DMS153 treated with DMSO at 0.1 percent for 48 hours (cell line): Measurements from ENCODE around the gene ARID3A.
A peak's percentile ranks its signal among the peaks of the same experiment; 100 is the strongest.
"Not testable (repeated sequence)": the region's sequence is repeated elsewhere in the genome, so short reads cannot be mapped to it uniquely, and the experiment has no call there.

Experiments
- DNase-seq: peaks from one replicate; lab custom pipeline; 2025; ENCODE audit not compliant: unreplicated experiment; lab: John Stamatoyannopoulos, UW

Gene ARID3A

GRCh38 chr19:925526-926322, at the start of gene ARID3A:
Gene ARID3A (plus strand): TSS chr19:926035. CDS start chr19:929529, 3,494 bp downstream.
- peak; percentile 27 for DNase-seq

DNA sequence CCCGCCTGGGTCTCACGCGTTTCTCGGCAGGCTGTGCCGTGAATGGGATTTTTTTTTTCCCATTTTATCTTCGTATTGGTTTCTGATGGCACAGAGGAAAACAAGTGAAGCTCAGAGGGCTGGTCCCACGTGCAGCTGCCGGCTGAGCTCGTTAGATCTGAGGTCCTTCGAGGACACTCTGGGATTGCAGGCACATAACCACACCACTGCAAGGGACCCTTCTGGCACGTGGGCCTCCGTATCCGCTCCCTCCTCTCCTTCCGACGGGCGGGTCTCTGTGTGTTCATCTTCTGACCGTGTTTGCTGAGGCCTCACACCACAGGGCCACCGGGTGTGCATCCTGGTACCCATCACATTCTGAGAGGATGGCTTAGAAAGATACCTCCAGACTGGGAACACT, 49.7 kb upstream of the ARID3A start:
- no peak for DNase-seq

GRCh38 chr19:876780-877314, 49.0 kb upstream of the ARID3A start:
- no peak for DNase-seq

DNA sequence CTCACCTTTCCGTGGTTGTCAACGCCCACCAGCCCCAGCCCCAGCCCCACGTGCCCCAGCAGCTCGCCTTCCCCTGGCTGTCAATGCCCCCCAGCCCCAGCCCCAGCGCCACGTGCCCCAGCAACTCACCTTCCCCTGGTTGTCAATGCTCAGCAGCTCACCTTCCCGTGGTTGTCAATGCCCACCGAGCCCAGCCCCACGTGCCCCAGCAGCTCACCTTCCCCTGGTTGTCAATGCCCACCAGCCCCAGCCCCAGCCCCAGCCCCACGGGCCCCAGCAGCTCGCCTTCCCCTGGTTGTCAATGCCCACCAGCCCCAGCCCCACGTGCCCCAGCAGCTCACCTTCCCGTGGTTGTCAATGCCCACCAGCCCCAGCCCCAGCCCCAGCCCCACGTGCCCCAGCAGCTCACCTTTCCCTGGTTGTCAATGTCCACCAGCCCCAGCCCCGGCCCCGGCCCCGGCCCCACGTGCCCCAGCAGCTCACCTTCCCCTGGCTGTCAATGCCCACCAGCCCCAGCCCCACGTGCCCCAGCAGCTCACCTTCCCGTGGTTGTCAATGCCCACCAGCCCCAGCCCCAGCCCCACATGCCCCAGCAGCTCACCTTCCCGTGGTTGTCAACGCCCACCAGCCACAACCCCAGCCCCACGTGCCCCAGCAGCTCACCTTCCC, 47.7 kb upstream of the ARID3A start:
- DNase-seq = not testable (repeated sequence)

GRCh38 chr19:878751-879561, 46.9 kb upstream of the ARID3A start:
- not testable (repeated sequence) for DNase-seq

- DNase-seq = no peak
Measured at GRCh38 chr19:879711-880438, 46.0 kb upstream of the ARID3A start.

GRCh38 chr19:881385-882071, 44.3 kb upstream of the ARID3A start:
- no peak for DNase-seq

- DNase-seq = no peak
Measured at GRCh38 chr19:882871-883497, 42.9 kb upstream of the ARID3A start.

DNA sequence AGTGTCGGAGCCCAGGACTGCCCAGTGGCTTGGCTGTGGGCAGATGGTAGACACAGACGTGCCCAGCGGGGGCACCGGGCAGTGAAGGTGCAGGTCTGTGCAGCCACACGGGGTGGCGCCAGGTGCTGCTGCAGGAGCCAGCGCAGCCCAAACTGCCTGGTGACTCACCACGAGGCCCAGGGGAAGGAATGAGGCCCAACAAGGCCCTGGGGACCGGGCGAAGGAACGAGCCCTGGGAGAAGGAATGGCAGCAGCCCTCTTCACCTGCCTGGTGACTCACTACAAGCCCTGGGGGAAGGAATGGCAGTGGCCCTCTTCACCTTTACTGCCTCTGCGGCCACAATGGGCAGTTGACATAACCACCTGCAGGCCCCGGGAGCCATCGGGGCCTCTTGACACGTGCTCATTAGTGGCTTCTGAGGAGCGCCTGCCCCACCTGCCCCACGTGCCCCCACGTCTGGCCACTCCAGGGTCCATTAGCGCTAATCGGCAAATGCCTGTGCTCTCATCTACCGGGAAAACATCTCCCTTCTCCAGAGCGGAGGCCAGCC, 42.1 kb upstream of the ARID3A start:
- DNase-seq = no peak

GRCh38 chr19:884420-885211, 41.2 kb upstream of the ARID3A start:
- no peak for DNase-seq

GRCh38 chr19:885536-886224, 40.2 kb upstream of the ARID3A start:
- no peak for DNase-seq

- DNase-seq = no peak
Measured at GRCh38 chr19:887072-887471, 38.8 kb upstream of the ARID3A start.

DNA sequence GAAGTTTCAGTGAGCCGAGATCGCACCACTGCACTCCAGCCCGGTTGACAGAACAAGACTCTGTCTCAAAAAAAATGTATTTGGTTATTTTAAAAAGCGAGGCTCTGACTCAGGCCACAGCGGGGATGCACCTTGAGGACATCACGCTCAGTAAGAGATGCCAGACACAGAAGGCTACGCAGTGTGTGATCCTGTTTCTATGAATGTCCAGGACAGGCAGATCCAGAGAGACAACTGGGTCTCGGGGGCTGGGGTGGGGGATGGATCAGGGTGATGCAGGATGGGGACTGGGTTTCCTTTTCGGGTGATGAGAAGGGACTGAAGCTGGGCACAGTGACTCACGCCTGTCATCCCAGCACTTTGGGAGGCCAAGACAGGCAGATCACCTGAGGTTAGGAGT, 38.2 kb upstream of the ARID3A start:
- no peak for DNase-seq

DNA sequence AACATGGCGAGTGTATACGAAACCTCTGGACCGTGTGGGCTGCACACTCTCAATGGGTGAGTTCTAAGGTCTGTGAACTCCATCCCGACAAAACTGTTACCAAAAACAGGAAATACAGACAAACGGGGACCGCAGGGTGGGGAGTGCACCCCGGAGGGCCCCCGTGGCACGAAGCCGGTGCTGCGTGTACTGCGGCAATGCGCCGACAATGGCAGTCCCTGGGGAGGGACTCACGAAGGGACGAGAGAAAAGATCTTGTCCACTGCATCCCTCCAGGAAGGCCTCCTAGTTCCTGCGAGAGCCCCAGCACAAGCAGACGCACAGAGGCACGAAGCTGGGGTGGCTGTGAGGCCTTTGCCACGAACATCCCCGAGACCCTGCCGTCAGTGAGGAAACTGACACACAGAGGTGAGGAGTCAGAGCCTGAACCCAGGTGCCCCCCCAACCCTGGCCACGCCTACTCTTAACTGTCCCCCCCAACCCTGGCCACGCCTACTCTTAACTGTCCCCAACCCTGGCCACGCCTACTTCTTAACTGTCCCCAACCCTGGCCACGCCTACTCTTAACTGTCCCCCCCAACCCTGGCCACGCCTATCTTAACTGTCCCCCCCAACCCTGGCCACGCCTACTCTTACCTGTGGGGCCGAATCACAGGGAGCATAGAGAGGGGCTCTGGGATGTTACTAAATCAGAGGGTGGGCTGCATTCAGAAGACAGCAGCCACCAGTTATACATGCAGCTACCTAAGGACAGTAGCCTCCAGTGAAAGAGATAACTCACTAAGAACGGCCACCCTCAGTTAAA, 37.1 kb upstream of the ARID3A start:
- no peak for DNase-seq

DNA sequence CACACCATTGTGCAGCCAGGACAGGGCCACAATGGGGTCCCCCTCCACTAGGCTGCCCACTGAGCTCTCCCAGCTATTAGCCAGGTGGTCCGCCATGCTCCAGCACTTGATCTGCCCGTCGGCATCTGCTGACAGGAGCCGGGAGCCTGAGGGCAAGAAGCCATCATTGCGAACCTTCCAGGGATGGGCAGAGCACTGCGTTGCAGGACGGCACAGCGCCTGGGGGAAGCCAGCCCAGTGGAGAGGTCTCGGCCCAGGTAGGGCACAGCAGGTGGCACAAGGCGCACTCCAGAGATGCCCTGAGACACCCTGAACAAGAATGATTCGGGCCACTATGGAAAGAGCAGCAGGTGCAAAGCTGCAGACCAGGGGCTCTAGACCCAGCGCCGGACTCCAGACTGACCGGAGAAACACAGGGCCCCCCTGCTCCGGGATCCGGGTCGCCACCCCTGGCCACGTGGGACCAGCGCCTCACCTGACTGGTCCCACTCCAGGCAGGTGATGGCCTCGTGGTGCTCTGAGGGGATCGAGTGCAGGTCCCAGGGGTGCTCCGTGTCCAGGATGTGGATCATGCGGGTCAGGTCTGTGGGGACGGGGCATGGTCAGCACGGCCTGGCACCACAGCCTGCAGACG, 36.1 kb upstream of the ARID3A start:
- no peak for DNase-seq

DNA sequence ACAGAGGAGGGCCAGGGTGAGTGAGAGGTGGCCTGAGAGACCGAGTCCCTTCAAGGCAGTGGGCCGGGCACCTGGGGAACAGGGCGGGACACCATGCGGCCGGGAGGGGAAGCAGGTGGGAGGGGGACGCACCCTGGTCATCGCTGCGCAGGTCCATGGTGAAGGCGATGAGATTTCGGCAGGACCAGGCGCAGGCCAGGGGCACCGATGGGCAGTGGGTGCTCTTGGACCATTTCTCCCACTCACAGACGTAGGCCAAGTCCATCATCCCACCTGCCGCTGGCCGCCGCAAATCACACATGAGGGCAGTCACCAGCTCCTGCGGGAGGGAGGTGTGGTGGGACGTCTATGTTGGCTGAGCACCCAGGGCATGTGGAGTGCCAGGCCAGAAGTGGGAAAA, 35.0 kb upstream of the ARID3A start:
- no peak for DNase-seq
